ENCODE results near the gene TBX3.

- TF ChIP-seq CTCF (IDR thresholded peaks at IDR 0.05) (no peak), POLR2AphosphoS5 (IDR thresholded peaks at IDR 0.05) (no peak), POLR2A (IDR thresholded peaks at IDR 0.05) (no peak)
Observed at GRCh38 chr12:114631242-114631641, 52.7 kb downstream of the TBX3 start.
